ENCODE measurements around the gene DGKQ.

- no peak for TF ChIP-seq TAF1 (IDR thresholded peaks at IDR 0.05; ENCODE audit: low read depth, low read length)
- TF ChIP-seq POLR2AphosphoS5 (IDR thresholded peaks at IDR 0.05; ENCODE audit: low read depth, low read length): no peak
- TF ChIP-seq POLR2A (IDR thresholded peaks at IDR 0.05; ENCODE audit: low read depth, low read length): no peak
These were observed 28.8 kb upstream of the DGKQ start for GRCh38 chr4:1002131-1002630.
